Measurements from ENCODE around the gene ARID3C.

The ARID3C gene

GRCh38 chr9:34591917-34592866, 36.7 kb downstream of the ARID3C start:
- DNase-seq = peak in 1 of 2 experiments; percentile 18

- peak; percentile 48 to 49 for DNase-seq
Measured at GRCh38 chr9:34591248-34591916, 37.5 kb downstream of the ARID3C start.

GRCh38 chr9:34590381-34591247, 38.3 kb downstream of the ARID3C start:
- no peak for DNase-seq

DNA sequence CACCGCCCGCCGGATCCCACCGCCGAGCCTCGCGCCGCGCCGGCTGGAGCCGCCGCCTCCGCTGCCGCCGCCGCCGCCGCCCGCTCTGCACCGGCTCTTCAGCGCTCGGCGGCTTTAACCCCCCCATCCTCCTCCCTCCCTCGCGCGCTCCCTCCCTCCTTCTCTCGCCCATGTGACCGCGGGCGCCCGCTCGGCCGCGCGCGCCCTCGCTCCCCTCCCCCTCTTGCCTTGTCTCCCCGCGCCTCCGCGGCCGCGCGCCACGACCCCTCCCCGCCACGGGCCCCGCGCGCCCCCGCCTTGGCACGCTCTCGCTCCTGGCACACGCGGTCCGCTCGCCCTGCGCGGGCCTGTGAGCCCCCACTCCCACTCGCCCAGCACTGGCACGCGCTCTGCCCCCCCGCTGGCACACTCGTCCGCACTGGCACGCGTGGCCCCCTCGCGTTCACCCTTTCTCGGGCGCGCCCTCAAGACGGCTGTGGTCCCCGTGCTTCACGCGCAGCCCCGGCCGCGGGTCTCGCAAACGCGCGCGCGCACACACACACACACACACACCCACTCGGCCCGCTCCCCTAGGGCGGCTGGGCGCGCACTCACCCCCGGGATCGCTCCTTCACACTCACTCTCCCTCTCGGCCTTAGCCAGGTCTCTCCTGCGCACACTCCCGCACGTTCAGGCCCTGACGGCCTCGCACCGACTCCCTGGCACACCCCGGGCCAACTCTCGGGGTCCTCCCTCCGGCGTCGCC, 39.1 kb downstream of the ARID3C start, which contains the start of gene CNTFR:
CNTFR (minus strand) TSS at position 89 of the 745 bp plus-strand sequence. CDS start 20,743 bp downstream, outside the sequence.
- no peak for DNase-seq

GRCh38 chr9:34588671-34589635, 39.9 kb downstream of the ARID3C start:
- DNase-seq = no peak

DNA sequence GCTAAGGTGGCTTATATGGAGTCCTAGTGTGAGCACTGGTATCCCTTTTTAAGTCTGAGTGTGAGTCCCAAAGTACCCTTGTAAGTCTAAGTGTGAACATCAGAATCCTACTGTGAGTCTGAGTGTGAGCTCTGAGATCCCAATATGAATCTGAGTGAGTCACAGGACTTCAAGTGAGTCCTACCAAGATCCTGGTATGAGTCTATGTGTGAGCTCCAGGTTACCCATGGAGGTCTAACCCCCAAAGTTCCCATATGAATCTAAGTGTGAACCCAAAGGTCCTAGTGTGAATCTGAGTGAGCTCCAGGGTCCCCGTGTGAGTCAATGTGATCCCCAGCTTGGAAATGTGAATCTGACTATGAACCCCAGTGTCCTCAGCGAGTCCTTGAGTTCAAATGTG, 41.6 kb downstream of the ARID3C start:
- DNase-seq = no peak

DNA sequence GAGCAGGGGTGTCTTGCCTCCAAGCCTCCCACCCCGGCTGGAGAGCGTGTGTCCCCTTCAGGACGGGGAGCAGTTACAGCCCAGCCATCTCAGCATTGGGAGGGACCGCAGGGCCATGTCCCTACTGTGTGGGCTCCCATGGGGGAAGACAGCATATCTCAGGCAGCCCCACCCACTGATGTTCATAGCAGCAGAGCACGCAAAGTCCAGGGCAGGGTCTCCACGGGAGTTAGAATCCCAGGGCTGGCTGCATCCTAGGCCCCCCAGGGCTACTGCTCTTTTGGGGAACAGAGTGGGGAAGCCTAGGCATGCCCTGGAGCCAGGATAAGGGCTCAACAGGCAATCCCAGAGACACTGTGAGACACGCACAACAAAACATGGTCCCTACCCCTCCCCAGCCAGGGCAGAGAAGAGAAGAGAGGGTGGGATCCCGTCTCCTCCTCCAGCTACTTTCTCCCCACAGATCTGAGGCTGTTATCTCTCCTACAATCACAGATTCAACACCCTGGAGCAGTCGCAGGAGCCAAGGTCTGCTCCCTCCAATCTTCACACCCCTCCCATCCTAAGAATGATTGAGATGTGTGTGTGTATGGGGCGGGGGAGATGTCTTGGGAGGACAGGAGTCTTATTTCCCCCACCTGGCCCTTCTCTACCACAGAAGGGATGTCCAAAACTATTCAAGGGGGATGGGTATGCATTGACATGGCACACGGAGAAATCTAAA, 42.8 kb downstream of the ARID3C start:
- no peak for DNase-seq

- no peak for DNase-seq
Measured at GRCh38 chr9:34584970-34585369, 43.9 kb downstream of the ARID3C start.

GRCh38 chr9:34582787-34583186, 46.1 kb downstream of the ARID3C start:
- DNase-seq = no peak

DNA sequence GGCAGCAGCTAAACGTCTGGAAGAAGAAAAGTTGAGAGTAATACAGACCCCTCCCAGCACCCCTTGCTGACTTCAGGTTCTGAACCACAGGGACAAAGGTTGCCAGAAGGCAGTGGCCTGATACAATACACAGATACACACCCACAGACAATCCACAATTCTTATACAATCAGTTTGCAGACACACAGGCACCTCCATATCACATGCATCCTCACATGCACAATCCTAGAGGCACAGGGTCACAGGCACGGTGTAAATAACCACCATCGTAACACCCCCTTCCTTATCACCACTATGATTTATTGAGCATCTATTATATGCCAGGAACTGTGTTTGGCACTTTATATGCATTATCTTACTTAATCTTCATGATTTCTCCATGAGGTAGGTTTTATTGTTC, 47.5 kb downstream of the ARID3C start:
- DNase-seq = no peak

- no peak for DNase-seq
Measured at GRCh38 chr9:34580358-34580757, 48.5 kb downstream of the ARID3C start.

DNA sequence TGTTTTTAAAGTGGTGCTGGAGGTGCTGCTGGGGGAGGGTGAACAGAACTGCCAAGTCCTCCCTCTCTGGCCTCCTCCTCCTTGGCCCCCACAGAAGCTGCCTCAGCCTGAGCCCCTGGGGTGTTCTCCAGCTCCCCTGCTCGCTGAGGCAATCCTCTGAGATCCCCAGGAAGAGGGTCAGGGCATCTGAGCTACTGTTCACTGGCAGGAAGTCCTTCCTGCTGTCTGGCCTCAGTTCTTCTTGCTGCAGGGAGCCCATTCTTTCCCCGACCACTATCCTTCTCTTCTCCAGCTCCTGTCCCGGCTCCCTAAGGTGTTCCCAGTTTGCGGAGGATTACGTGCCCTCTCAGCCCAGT, 49.1 kb downstream of the ARID3C start:
- no peak for DNase-seq

DNA sequence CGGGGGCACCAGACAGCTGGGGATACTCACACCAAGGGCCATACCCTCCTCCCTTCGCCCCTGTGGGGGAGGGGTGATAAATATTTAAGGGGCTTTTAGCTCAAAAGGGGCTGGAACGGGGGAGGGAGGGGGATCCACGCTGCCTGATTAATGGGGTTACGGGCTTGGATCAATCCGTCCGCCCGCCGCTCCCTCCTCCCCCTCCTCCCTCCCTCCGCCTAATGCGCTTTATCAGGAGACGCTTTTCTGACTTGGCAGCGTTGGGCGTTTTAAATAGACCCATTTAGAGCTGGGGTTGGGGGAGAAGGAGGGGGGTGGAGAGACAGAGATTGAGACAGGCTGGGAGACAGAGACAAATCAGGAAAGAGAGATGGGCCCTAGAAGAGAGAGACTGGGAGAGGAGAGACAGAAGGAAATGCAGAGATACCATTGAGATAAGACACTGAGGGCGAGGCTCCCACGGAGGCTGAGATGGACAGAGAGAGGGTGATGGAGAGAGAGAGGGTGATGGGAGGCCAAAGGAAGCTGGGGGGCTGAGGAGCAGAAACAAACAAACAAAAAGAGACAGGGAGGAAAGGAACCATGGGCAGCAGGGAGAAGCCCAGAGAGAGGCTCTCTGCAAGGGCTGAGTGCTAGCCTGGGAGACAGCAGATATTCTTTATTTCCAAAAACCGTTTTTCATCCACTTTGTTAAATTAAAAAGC, 49.6 kb downstream of the ARID3C start:
- DNase-seq = no peak

DNA sequence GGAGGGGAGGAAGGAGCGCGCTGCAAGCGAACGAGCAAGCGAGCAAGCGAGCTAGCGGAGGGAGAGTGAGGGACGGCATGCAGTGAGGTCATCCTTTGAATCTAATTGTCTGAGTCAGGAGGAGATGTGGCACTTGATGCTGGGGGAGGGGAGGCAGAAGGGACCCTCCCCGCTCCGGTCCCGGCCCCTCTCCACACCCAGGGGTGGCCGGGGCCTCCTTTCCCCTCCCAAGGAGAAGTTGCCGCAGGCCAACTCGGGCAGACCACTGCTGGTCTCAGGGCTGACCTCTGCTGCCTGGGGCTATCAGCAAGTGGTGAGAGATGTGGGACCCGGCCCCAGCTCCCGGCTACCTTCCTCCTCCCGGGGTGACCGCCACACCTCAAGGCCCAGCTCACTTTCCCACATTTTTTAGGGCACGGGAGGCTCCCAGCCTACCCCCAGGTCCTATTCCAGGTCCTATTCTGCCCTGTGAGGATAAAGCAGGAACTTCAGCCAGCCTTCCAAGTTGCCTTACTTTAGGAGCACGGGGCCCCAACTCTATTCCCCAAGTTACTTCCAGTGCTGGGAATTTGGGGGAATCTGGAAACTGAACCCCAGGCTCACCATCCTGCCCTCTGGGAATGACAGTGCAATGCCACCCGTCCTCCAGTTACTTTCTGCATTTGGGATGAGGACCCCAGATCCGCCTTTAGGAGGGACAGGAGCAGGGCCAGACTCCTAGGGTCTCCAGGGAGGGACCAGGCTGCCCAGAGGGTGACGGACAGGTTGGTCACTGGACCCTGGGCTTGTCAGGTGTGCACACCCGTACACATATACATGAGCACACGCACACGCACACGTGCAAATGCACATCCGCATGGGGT, 50.4 kb downstream of the ARID3C start:
- peak in 1 of 2 experiments; percentile 30 for DNase-seq

GRCh38 chr9:34577400-34578240, 51.2 kb downstream of the ARID3C start:
- DNase-seq = no peak

DNA sequence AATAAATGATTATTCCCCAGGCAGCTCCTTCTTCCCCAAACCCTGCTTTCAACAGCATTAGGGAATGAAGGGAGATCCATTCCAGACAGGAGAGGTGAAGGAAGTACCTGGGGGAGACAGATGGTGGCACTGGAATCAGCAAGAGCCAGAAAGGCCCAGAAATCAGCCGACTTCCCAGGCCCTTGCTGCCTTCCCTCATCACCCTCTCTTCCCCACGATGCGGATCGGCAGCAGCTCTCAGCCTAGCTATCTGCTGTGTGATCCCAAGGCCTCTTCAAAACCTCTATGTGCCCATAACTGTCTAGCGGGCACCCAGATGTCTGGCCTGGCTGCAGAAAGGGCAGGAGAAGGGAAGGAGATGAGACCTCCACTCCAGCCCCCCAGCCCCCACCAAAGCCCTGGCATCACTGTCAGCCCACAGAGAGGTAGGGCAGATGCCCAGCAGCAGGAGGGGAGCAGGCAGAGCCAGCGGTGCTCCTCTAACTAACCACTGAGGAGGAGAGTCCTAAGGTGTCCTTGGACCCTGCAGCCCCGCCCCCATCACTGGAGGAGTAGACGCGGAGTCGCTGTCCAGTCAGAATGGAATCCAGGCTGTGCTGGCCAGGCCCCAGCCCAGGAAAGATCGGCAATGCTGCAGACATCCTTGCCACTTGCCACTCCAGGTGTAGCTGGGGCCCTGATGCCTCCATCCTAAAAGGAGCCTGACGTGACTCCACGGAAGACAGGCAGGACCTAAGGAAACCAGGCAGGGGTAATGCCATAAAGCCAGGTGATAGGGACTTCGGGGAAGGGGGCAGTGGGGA, 52.1 kb downstream of the ARID3C start:
- DNase-seq = no peak

Measured in Kasumi-1 (cell line).